ENCODE data around the gene ZNF211. TPM values are rescaled to one million over a fixed set of nuclear protein-coding genes. Genes with fewer than 3 reads are reported as not detected.

ZNF211 gene
- total RNA-seq, 1 experiment from 2014 or later, result 17.6 TPM

GRCh38 chr19:57651654-57651996, 18.7 kb downstream of the ZNF211 start:
- peaks cover 39% of the 10 kb centered on the region for H3K27me3 Mint-ChIP-seq (ENCODE audit: low read depth)
- peaks cover 25% of the 10 kb centered on the region for H3K9me3 Mint-ChIP-seq
- peaks cover 14% of the 10 kb centered on the region for H3K4me1 Mint-ChIP-seq
- H3K27ac Mint-ChIP-seq, result peak overlapping the region; percentile 61
- DNase-seq (ENCODE audit: low spot score) (no peak), ATAC-seq (peak; percentile 79)
- peak overlapping the region; percentile 59 for H3K4me3 Mint-ChIP-seq
- ChIA-PET CTCF (interaction anchor here (0.7 to 1.8 kb wide), 13 partner anchors 9 to 243 kb away, joined by 3 to 22 read pairs (median 4); partner anchors contain the start of genes ZNF134, ZNF154, ZNF211 and ZNF530), POLR2A (interaction anchor here (0.5 to 1.3 kb wide), 4 partner anchors 11 to 19 kb away, joined by 3 to 4 read pairs (median 3); partner anchors contain the start of gene ZNF211)
- H3K36me3 Mint-ChIP-seq, result no peaks in the 10 kb centered on the region
- TF ChIP-seq ZMAT4 (CRISPR knock-in tag; IDR thresholded peaks at IDR 0.05) (no peak), SMAD4 (CRISPR knock-in tag; IDR thresholded peaks at IDR 0.05) (no peak), MAX (CRISPR knock-in tag; IDR thresholded peaks at IDR 0.05) (no peak), GABPB1 (CRISPR knock-in tag; IDR thresholded peaks at IDR 0.05) (no peak), PRDM15 (CRISPR knock-in tag; IDR thresholded peaks at IDR 0.05) (no peak), ATF2 (CRISPR knock-in tag; IDR thresholded peaks at IDR 0.05; ENCODE audit: borderline replicate concordance, low read depth) (no peak), ZNF219 (CRISPR knock-in tag; IDR thresholded peaks at IDR 0.05; ENCODE audit: borderline replicate concordance) (no peak), JUN (CRISPR knock-in tag; IDR thresholded peaks at IDR 0.05) (no peak), E2F5 (CRISPR knock-in tag; IDR thresholded peaks at IDR 0.05) (no peak), TEAD1 (CRISPR knock-in tag; IDR thresholded peaks at IDR 0.05) (no peak), ELF4 (CRISPR knock-in tag; IDR thresholded peaks at IDR 0.05; ENCODE audit: low read depth) (no peak), RORB (CRISPR knock-in tag; IDR thresholded peaks at IDR 0.05) (no peak), ZNF425 (CRISPR knock-in tag; conservative IDR thresholded peaks at IDR 0.05) (no peak), HMGXB4 (CRISPR knock-in tag; IDR thresholded peaks at IDR 0.05) (no peak), CDX4 (CRISPR knock-in tag; IDR thresholded peaks at IDR 0.05; ENCODE audit: borderline replicate concordance) (no peak), CTCF (IDR thresholded peaks at IDR 0.05) (no peak), ZNF532 (CRISPR knock-in tag; IDR thresholded peaks at IDR 0.05; ENCODE audit: borderline replicate concordance) (no peak), KAT7 (CRISPR knock-in tag; IDR thresholded peaks at IDR 0.05; ENCODE audit: borderline replicate concordance) (no peak), NFATC4 (CRISPR knock-in tag; IDR thresholded peaks at IDR 0.05) (no peak)

Measured in WTC11 (cell line).